ENCODE measurements around the gene ANKRD6.

Gene ANKRD6

GRCh38 chr6:89518352-89519055, 85.6 kb downstream of the ANKRD6 start:
- no peak for DNase-seq

- DNase-seq: no peak
Observed at GRCh38 chr6:89520736-89521135, 87.8 kb downstream of the ANKRD6 start.

- DNase-seq: no peak
Observed at GRCh38 chr6:89522778-89523177, 89.8 kb downstream of the ANKRD6 start.

GRCh38 chr6:89525786-89526562, 93.0 kb downstream of the ANKRD6 start:
- DNase-seq: no peak

- no peak for DNase-seq
Observed at GRCh38 chr6:89526563-89526869, 93.6 kb downstream of the ANKRD6 start.

GRCh38 chr6:89527634-89528033, 94.7 kb downstream of the ANKRD6 start:
- no peak for DNase-seq

- no peak for DNase-seq
Observed at GRCh38 chr6:89528866-89529265, 95.9 kb downstream of the ANKRD6 start.

- DNase-seq: no peak
Observed at GRCh38 chr6:89530982-89531381, 98.0 kb downstream of the ANKRD6 start.

- no peak for DNase-seq
Observed at GRCh38 chr6:89536231-89536630, 103.3 kb downstream of the ANKRD6 start.

- no peak for DNase-seq
Observed at GRCh38 chr6:89539779-89540178, 106.8 kb downstream of the ANKRD6 start.

- DNase-seq: no peak
Observed at GRCh38 chr6:89542081-89542857, 109.3 kb downstream of the ANKRD6 start.

- no peak for DNase-seq
Observed at GRCh38 chr6:89542866-89543265, 109.9 kb downstream of the ANKRD6 start.

- no peak for DNase-seq
Observed at GRCh38 chr6:89547281-89547680, 114.3 kb downstream of the ANKRD6 start.

- DNase-seq: no peak
Observed at GRCh38 chr6:89553431-89553830, 120.5 kb downstream of the ANKRD6 start.

GRCh38 chr6:89554106-89554505, 121.2 kb downstream of the ANKRD6 start:
- DNase-seq: no peak

GRCh38 chr6:89555031-89555430, 122.1 kb downstream of the ANKRD6 start:
- DNase-seq: no peak

- no peak for DNase-seq
Observed at GRCh38 chr6:89555806-89556205, 122.9 kb downstream of the ANKRD6 start.

- DNase-seq: no peak
Observed at GRCh38 chr6:89559487-89559886, 126.5 kb downstream of the ANKRD6 start.

- DNase-seq: no peak
Observed at GRCh38 chr6:89562093-89562973, 129.4 kb downstream of the ANKRD6 start.

- DNase-seq: no peak
Observed at GRCh38 chr6:89563866-89564265, 130.9 kb downstream of the ANKRD6 start.

GRCh38 chr6:89564752-89565427, 131.9 kb downstream of the ANKRD6 start:
- no peak for DNase-seq

Data from activated effector memory CD4-positive, alpha-beta T cell treated with Interleukin-2 at 50 U/mL for 16 hours (primary cell).